HG02840 (cell line): ENCODE results near the gene KLF2.

Source experiments
- ATAC-seq: cut with Tn5 transposase; IDR thresholded peaks from one replicate; pipeline ENCODE4 v1.9.1; 2021; ENCODE audit warnings: mild to moderate bottlenecking, moderate library complexity, moderate number of reproducible peaks; ENCODE audit not compliant: unreplicated experiment, low FRiP score

The KLF2 gene

DNA sequence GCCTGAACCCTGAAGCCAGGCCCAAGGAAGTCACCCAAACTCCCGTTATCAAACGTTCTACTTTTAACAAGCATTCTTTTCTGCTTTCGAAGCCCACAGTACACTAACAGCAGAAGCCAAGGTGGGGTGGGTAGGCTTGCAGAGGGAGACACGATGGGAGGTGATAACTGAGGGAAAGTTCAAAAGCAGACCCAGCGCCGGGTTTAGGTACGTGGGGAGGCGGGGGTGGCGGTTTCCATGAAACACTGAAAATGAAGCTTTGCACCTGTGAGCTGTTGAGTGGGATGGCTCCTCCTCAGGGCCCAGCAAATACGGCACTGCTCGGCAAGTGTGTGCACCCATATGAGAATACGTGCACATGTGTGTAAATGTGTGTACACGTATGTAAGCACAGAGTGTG lies 49.8 kb downstream of the KLF2 start:
- ATAC-seq: no peak

DNA sequence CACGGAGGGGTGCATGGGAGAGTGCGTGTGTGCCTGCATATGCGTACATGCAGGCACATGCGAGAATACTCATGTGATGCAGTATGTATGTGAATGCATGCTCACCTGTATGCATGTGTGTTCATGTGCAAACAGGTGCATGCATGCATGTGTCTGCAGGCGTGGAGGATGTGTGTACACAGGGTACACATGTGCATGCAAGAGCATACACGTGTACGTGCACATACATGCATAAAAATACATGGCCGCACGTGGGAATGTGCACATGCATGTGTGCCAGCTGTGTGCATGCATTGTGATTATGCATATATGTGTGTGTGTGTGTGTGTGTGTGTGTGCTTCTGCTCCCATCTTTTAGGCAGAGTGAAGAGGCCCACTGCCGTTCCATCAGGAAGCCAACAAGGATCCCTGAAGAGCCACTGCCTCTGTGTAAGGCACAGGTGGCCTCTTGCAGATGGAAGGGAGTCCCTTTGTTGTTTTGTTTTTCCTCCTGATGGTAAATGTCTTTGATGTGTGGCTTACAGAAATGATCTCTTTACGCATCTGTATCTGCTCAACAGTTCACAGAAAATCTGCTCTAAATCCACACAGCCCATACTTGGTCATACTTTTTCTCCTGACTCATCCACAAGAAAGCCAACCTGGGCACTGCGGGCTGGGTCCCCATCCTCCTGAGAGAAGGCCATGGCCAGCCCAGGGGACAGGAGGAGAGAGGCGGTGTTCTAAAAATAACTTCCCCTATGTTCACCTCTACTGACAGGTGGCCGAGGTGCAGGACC lies 50.7 kb downstream of the KLF2 start:
- ATAC-seq: no peak

DNA sequence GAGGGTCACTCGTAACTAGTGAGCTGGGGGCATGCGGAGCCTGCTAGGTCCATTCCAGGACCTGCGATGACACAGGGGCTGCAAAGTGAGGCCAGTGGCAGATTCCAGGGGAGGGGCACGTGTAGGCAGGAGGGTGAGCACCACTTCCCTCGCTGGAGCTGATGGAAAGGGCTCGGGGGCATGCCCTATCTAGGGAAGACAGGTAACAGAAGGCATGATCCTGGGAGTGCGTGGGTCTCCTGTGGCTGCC lies 51.2 kb downstream of the KLF2 start:
- ATAC-seq: no peak

DNA sequence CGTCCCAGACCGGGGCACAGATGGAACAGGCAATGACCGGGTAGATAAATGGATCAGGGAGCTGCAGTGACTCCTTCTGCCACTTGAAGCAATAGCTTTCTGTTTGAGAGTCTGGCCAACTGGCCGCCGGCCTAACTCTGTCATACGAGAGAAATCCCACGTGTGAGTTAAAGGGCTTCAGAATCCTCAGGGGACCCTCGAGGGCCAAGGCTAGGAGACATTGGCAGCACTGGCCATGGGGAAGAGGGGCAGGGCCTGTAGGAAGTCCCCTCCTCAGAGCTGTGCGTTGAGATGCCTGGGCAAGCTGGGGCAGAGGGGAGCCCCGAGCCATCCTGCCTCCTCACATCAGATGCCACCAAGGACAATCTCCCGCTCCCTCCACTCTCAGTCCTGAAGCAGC lies 51.6 kb downstream of the KLF2 start:
- ATAC-seq: no peak

DNA sequence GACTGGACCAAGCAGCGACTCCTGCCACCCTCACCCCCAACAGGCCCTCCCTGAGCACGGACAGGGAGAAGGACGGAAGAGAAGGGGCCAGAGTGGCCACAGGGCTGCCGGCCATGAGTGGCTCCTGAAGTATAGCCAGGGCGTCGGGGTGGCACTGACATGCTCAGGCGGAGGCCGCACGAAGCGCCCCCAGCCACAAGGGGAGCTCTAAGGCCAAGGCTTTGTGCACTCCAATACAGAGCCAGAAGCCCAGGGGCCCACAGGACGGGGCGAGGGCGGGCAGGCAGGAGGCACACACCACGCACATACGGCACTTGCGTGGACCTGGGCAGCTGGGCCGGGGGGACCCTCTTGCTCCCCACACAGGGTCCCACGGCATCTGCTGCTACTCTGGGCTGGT lies 52.0 kb downstream of the KLF2 start:
- no peak for ATAC-seq

DNA sequence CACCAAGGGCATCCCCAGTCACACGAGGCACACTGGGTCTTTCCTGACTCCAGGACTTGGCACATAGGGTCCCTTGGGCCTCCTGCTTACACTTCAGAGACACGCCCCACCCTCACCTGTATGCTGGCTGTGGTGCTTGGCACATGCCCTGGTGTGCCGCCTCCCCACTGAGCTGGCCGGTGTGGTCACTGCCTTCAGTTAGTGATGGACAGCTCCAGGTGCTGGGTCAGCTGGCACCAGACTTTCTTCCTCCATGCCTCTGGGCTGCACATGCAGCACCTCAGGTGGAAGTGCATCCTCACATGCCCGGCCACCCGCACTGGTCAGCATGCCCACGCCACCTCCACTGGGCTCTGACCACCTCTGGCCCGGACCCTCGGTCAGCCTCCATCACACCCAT lies 52.9 kb downstream of the KLF2 start:
- no peak for ATAC-seq
